HG02852 (cell line): ENCODE results near the gene ADCY1.

Experiments
- ATAC-seq: cut with Tn5 transposase; IDR thresholded peaks from one replicate; pipeline ENCODE4 v1.9.1; 2021; ENCODE audit warnings: mild to moderate bottlenecking, moderate library complexity; ENCODE audit not compliant: unreplicated experiment

ADCY1 gene

GRCh38 chr7:45573661-45574415 is at the start of gene ADCY1:
ADCY1 (plus strand) TSS chr7:45574368; CDS start chr7:45574544, 176 bp downstream.
- ATAC-seq: no peak

- no peak for ATAC-seq
Observed at GRCh38 chr7:45524445-45524844, 49.7 kb upstream of the ADCY1 start.

- ATAC-seq: no peak
Observed at GRCh38 chr7:45525057-45525456, 49.1 kb upstream of the ADCY1 start.

GRCh38 chr7:45543473-45543872 is 30.7 kb upstream of the ADCY1 start:
- ATAC-seq: no peak

- ATAC-seq: peak; percentile 47
Observed at GRCh38 chr7:45545105-45545710, 29.0 kb upstream of the ADCY1 start.

DNA sequence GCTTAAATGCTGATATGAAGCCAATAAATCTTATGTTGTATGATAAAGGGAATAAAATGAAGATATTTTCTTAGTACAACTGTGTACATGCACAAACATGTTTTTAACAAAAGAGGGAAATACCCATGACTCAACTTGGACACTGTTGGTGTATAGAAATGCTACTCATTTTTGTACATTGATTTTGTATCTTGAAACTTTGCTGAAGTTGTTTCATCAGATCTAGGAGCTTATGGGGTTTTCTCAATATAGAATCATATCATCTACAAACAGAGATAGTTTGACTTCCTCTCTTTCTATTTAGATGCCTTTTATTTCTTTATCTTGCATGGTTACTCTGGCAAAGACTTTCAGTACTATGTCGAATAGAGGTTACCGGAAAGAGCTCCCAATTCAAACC is 25.3 kb upstream of the ADCY1 start:
- peak; percentile 59 for ATAC-seq

DNA sequence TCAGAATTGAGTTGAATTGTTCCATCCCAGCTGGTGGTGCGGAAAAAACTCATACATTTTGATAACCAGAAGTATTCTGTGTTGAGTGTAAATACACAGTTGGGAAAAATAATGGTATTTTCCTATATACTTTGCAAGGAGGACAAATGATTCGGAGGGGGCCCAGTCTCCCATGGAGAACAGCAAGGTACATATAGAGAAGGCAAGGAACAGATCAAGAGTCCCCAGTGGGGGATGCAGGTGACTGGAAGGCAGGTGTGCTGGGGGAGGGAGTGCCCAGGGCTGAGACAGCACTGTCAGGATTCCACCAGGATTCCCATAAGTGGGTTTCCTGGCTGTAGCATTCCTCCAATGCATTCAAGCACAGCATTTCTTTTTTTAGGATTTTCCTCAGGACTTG is 10.8 kb upstream of the ADCY1 start:
- ATAC-seq: no peak

DNA sequence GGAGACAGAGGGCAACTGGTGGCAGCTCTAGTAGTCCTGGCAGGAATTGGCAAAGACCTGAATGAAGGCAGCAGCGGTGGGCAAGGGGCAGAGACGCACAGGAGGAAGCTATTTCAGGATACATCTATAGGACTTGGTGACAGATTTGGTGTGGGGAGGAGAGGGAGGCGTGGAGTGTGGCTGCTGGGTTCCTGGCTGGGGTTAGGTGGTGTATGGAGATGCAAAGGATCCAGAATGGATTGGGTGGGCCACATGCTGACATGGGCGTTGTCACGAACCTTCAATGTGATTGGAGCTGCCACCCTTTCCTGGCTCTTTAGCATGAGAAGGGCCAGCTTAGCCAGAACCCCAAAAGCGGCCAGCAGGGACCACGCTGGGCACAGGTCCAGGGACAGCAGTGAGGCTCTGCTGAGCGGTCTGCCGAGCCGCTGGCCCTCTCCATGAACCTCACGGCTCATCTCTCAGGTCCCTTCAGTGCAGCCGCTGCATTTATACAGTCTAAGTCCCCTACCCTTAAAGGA is 10.2 kb upstream of the ADCY1 start:
- ATAC-seq: no peak

- no peak for ATAC-seq
Observed at GRCh38 chr7:45564485-45564884, 9.7 kb upstream of the ADCY1 start.

DNA sequence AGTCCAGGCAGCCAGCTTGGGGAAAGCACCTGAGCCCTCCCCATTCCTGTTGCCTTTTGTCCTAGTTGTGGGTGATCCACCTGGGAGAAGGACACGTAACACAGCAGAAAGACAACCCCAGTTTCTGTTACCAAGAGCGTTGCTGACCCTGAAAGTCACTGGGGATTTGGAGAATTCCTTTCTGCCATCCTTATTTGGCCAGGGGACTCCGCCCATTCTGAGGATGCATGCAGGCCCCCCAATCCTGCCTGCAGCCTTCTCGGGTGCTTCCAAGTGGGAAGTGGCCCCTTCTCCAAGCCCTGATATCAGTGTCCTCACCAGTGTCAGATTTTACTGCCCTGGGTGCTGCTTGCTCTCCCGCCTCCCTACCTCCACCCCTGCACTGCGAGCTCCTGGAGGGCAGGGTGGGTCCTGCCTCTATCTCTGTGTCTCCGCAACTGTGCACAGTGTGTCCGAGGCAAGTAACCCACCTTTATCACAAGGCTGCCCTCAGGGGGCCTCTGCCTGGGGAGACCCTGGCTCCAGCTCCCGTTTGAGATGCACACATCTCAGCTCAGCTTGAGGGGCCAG is 9.2 kb upstream of the ADCY1 start:
- no peak for ATAC-seq

DNA sequence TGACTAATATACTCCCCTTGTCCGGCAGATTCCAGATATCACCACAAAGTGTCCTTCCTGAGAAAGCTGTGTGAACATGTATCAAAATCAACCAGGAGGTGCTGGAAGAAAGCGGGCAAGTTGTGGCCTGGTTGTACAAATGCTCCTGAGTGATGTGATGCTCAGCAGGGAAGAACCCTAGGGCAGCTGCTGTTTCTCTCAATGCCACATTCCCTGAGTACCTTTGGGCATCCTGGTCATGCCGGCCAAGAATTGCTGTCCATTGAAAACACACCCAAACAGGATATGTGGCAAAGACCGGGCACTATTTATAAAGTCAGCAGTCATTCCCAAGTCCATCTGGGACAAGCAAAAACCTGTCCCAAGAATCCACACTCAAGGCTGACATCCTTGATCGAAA is 7.8 kb upstream of the ADCY1 start:
- no peak for ATAC-seq

DNA sequence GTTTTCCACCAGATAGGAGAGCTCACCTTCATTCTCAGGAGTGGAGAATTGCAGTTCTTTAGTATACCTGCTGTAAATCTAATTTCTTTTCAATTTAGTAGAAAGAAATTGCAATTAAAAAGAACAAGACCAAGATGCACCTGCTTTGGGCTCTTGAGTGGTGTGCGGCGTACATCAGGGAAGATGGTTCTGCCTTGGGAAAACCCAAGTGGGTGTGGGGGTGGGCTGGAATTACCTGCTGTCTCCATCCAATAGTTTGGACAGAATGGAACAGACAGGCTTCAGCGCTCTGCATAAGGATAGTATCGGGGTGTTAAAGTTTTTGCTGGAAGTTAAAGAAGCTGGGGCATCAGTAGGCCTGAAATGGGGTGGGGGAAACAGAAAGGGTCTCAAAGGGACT is 7.2 kb upstream of the ADCY1 start:
- no peak for ATAC-seq

DNA sequence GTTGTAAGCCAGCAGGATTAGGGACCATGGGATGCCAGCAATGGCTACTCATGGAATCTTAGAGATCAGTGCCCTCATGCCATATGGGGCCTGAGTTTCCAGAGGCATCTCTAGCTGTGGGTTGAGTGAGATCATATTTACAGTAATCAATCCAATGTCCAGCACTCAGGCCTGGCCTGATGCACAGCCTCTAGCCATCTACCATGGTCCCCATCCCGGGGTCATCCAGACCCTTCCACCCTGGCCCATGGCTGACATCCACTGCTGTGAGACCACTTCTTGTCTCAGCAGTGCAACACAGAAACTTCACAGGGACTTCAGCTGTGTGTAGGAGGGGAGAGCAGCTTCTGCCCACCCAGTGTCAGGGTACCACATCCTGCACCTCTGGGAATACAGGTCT is 6.5 kb upstream of the ADCY1 start:
- ATAC-seq: no peak

GRCh38 chr7:45568536-45569289 is 5.5 kb upstream of the ADCY1 start:
- ATAC-seq: no peak

DNA sequence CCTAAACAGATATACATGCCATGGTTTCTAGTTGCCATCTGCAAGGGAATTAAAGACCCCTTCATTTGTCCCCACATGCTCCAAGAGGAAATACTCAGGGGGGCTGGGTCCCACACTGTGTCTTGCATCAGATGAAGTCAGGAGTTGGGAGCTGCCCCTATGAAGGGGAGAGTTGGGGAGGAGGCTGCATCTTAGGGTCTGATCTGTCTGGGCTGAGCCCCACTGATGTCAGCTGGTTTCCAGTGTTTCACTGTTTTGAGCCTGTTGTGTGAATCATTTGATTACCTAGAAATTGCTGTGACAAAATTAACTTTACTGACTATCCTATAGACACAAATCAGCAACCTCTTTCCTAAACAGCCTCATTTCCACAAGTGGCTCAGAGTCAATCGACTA is 4.9 kb upstream of the ADCY1 start:
- no peak for ATAC-seq

- no peak for ATAC-seq
Observed at GRCh38 chr7:45570797-45571196, 3.4 kb upstream of the ADCY1 start.

GRCh38 chr7:45573204-45573603 is 964 bp upstream of the ADCY1 start:
- ATAC-seq: no peak

- no peak for ATAC-seq
Observed at GRCh38 chr7:45574416-45574668, 174 bp downstream of the ADCY1 start.

- ATAC-seq: no peak
Observed at GRCh38 chr7:45574669-45575500, 717 bp downstream of the ADCY1 start.

GRCh38 chr7:45575501-45576248 is 1.5 kb downstream of the ADCY1 start:
- ATAC-seq: no peak
